ENCODE measurements around the gene TSPAN15.

Gene TSPAN15

DNA sequence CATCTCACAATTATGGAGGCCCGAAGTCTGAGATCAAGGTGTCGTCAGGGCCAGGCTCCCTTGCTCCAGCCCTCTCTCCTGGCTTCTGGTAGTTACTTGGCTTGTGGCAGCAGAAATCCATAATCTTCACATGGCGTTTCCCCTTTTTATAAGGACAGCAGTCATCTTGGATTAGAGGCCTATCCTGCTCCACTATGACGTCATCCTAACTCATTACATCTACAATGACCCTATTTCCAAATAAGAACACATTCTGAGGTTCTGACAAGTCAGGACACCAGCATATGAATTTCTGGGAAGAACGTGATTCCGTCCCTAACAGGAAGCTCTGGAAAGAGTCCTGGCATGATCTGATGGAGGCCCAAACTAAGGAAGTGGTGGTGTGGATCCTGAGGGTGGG, 86.2 kb downstream of the TSPAN15 start:
- TF ChIP-seq EZH2 (IDR thresholded peaks at IDR 0.05; ENCODE audit: borderline replicate concordance, low read length) = no peak
- TF ChIP-seq, protein P1, sequence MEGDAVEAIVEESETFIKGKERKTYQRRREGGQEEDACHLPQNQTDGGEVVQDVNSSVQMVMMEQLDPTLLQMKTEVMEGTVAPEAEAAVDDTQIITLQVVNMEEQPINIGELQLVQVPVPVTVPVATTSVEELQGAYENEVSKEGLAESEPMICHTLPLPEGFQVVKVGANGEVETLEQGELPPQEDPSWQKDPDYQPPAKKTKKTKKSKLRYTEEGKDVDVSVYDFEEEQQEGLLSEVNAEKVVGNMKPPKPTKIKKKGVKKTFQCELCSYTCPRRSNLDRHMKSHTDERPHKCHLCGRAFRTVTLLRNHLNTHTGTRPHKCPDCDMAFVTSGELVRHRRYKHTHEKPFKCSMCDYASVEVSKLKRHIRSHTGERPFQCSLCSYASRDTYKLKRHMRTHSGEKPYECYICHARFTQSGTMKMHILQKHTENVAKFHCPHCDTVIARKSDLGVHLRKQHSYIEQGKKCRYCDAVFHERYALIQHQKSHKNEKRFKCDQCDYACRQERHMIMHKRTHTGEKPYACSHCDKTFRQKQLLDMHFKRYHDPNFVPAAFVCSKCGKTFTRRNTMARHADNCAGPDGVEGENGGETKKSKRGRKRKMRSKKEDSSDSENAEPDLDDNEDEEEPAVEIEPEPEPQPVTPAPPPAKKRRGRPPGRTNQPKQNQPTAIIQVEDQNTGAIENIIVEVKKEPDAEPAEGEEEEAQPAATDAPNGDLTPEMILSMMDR (IDR thresholded peaks at IDR 0.05; ENCODE audit: low read length) = no peak
- H3K4me3 ChIP-seq (ENCODE audit: low read depth, low read length, poor library complexity, severe bottlenecking) = no peak overlapping the region
- H3K79me2 ChIP-seq (ENCODE audit: insufficient read depth, low read length) = no peaks in the 10 kb centered on the region
- H3K27me3 ChIP-seq (ENCODE audit: insufficient read depth, low read length) = no peaks in the 10 kb centered on the region
- 0 out of 2 replicates have a peak, but pooled peaks cover 3% of the 10 kb centered on the region for H3K9me3 ChIP-seq (ENCODE audit: low read length)
- H3K4me2 ChIP-seq (ENCODE audit: low read length) = no peak overlapping the region
- no peaks in the 10 kb centered on the region for H4K20me1 ChIP-seq (ENCODE audit: insufficient read depth, low read length)
- no peaks in the 10 kb centered on the region for H3K9me2 ChIP-seq (ENCODE audit: low read depth, low read length)
- H3K27ac ChIP-seq (ENCODE audit: low read depth, low read length, poor library complexity, severe bottlenecking) = no peak overlapping the region
- H3K9ac ChIP-seq (ENCODE audit: low read length) = no peak overlapping the region
- H3K4me1 ChIP-seq (ENCODE audit: insufficient read depth, low read length, severe bottlenecking) = no peaks in the 10 kb centered on the region
- H2AFZ ChIP-seq (ENCODE audit: low read length) = no peak overlapping the region
- no peaks in the 10 kb centered on the region for H3K36me3 ChIP-seq (ENCODE audit: insufficient read depth, low read length)
- no peaks in the 10 kb centered on the region for H3F3A ChIP-seq (ENCODE audit: insufficient read depth, low read length)

DNA sequence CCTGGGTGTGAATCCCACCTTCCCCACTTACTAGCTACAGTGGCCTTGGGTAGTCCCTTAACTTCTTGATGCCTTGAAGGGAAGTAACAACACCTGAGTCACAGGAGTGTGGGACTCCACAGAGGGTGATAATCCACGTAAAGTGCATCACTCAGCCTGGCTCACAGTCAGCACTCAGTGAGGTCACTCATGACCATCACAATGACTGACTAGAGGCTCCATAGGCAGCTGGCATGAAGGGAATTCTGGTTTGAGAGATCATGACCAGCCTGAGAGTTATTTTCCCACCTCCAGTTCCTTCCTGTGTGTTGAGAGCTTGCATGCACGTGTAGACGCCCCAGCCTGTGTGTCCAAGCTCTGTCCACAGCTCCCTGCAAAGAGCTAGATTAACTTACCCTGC, 87.2 kb downstream of the TSPAN15 start:
- Histone ChIP-seq H3K4me3 (ENCODE audit: low read depth, low read length, poor library complexity, severe bottlenecking) (no peak overlapping the region), H3K27me3 (ENCODE audit: insufficient read depth, low read length) (no peaks in the 10 kb centered on the region), H3K9me3 (ENCODE audit: low read length) (0 out of 2 replicates have a peak, but pooled peaks cover 3% of the 10 kb centered on the region), H3K4me2 (ENCODE audit: low read length) (no peak overlapping the region), H3K9me2 (ENCODE audit: low read depth, low read length) (no peaks in the 10 kb centered on the region), H2AFZ (ENCODE audit: low read length) (no peak overlapping the region), H3K27ac (ENCODE audit: low read depth, low read length, poor library complexity, severe bottlenecking) (no peak overlapping the region), H3K36me3 (ENCODE audit: insufficient read depth, low read length) (no peaks in the 10 kb centered on the region), H3K9ac (ENCODE audit: low read length) (no peak overlapping the region), H4K20me1 (ENCODE audit: insufficient read depth, low read length) (no peaks in the 10 kb centered on the region), H3F3A (ENCODE audit: insufficient read depth, low read length) (no peaks in the 10 kb centered on the region), H3K4me1 (ENCODE audit: insufficient read depth, low read length, severe bottlenecking) (no peaks in the 10 kb centered on the region), H3K79me2 (ENCODE audit: insufficient read depth, low read length) (no peaks in the 10 kb centered on the region)
- TF ChIP-seq, protein P1 (IDR thresholded peaks at IDR 0.05; ENCODE audit: low read length) = no peak
- no peak for TF ChIP-seq EZH2 (IDR thresholded peaks at IDR 0.05; ENCODE audit: borderline replicate concordance, low read length)

DNA sequence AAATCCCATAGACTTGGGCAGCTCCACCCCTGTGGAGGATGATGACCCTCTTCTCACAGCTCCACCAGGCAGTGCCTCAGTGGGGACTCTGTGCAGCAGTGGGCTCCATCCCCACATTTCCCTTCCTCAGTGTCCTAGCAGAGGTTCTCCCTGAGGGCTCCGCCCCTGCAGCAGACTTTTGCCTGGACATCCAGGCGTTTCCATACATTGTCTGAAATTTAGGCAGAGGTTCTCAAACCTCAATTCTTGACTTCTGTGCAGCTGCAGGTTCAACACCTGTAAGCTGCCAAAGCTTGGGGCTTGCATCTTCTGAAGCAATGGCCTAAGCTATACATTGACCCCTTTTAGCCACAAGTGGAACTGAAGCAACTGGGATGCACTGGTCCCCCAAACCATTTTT, 90.2 kb downstream of the TSPAN15 start:
- H3K9me3 ChIP-seq (ENCODE audit: low read length) = 0 out of 2 replicates have a peak, but pooled peaks cover 3% of the 10 kb centered on the region
- H3K27me3 ChIP-seq (ENCODE audit: insufficient read depth, low read length) = no peaks in the 10 kb centered on the region; the same call in 1 of the 2 replicates
- no peaks in the 10 kb centered on the region for H3K36me3 ChIP-seq (ENCODE audit: insufficient read depth, low read length)
- no peak overlapping the region for H3K4me2 ChIP-seq (ENCODE audit: low read length)
- no peaks in the 10 kb centered on the region for H4K20me1 ChIP-seq (ENCODE audit: insufficient read depth, low read length)
- H3K79me2 ChIP-seq (ENCODE audit: insufficient read depth, low read length) = no peaks in the 10 kb centered on the region
- no peaks in the 10 kb centered on the region for H3K4me1 ChIP-seq (ENCODE audit: insufficient read depth, low read length, severe bottlenecking)
- no peak overlapping the region for H3K4me3 ChIP-seq (ENCODE audit: low read depth, low read length, poor library complexity, severe bottlenecking)
- no peak overlapping the region for H3K9ac ChIP-seq (ENCODE audit: low read length)
- H3F3A ChIP-seq (ENCODE audit: insufficient read depth, low read length) = no peaks in the 10 kb centered on the region
- no peak for TF ChIP-seq EZH2 (IDR thresholded peaks at IDR 0.05; ENCODE audit: borderline replicate concordance, low read length)
- TF ChIP-seq, protein P1 (IDR thresholded peaks at IDR 0.05; ENCODE audit: low read length) = no peak
- H2AFZ ChIP-seq (ENCODE audit: low read length) = no peak overlapping the region
- no peak overlapping the region for H3K27ac ChIP-seq (ENCODE audit: low read depth, low read length, poor library complexity, severe bottlenecking)
- H3K9me2 ChIP-seq (ENCODE audit: low read depth, low read length) = no peaks in the 10 kb centered on the region
